ENCODE results near the gene SMIM14. TPM values are rescaled to one million over a fixed set of nuclear protein-coding genes. Genes with fewer than 3 reads are reported as not detected.
A peak's percentile ranks its signal among the peaks of the same experiment; 100 is the strongest.
"Not testable (repeated sequence)": the region's sequence is repeated elsewhere in the genome, so short reads cannot be mapped to it uniquely, and the experiment has no call there.

The SMIM14 gene
- 100 to 1,000 TPM; 236 to 487 (median 451) TPM for polyA plus RNA-seq (ENCODE audit: low read depth in 6 of 6)

- H3K9me3 Mint-ChIP-seq = no peaks in the 10 kb centered on the region
Measured at GRCh38 chr4:39638354-39639239, at the start of gene SMIM14. Gene SMIM14 (minus strand): TSS chr4:39638865. CDS start chr4:39605145, 33,720 bp downstream.

GRCh38 chr4:39687014-39687413, 48.3 kb upstream of the SMIM14 start:
- Mint-ChIP-seq H3K4me3 (no peak overlapping the region), H3K9me3 (no peaks in the 10 kb centered on the region), H3K27me3 (no peaks in the 10 kb centered on the region), H3K4me1 (peaks cover 12 to 20% (median 14%) of the 10 kb centered on the region in 3 donors), H3K36me3 (no peaks in the 10 kb centered on the region), H3K27ac (peak overlapping the region in 1 of 6 donors; percentile 47)
- no peak for DNase-seq
- no peak for ATAC-seq (ENCODE audit: low read depth in 2 of 2)

More at GRCh38 chr4:39638354-39639239, at the start of gene SMIM14:
- Mint-ChIP-seq H3K4me3 (peak within 1 kb of the TSS; percentile 88 to 99 (median 94)), H3K36me3 (peaks cover 0 to 8% of the 10 kb centered on the region in 2 donors), H3K27ac (peak within 1 kb of the TSS; percentile 92 to 99 (median 96)), H3K4me1 (peaks cover 26 to 55% (median 43%) of the 10 kb centered on the region in 3 donors), H3K27me3 (no peaks in the 10 kb centered on the region)
- DNase-seq (peak; percentile 92), ATAC-seq (ENCODE audit: low read depth in 2 of 2) (peak; percentile 76 to 79)

- Mint-ChIP-seq H3K36me3 (no peaks in the 10 kb centered on the region), H3K4me1 (peaks cover 16 to 23% (median 18%) of the 10 kb centered on the region in 3 donors), H3K27ac (no peak overlapping the region), H3K4me3 (no peak overlapping the region), H3K9me3 (no peaks in the 10 kb centered on the region), H3K27me3 (no peaks in the 10 kb centered on the region)
- DNase-seq = no peak
- no peak for ATAC-seq (ENCODE audit: low read depth in 2 of 2)
Measured at GRCh38 chr4:39685990-39686389, 47.3 kb upstream of the SMIM14 start.

- Mint-ChIP-seq H3K4me3 (peak overlapping the region in 6 of 8 donors; percentile 12 to 84 (median 38)), H3K9me3 (peaks cover 0 to 1% (median 0%) of the 10 kb centered on the region in 7 donors), H3K4me1 (peaks cover 19 to 34% (median 31%) of the 10 kb centered on the region in 3 donors), H3K27ac (peak overlapping the region in 4 of 6 donors; percentile 24 to 64 (median 54)), H3K27me3 (no peaks in the 10 kb centered on the region), H3K36me3 (no peaks in the 10 kb centered on the region)
- ATAC-seq (ENCODE audit: low read depth in 2 of 2) (peak; percentile 90 to 92), DNase-seq (no peak)
Measured at GRCh38 chr4:39682138-39682537, 43.5 kb upstream of the SMIM14 start.

- not testable (repeated sequence) for H3K36me3 Mint-ChIP-seq; H3K4me3 Mint-ChIP-seq; H3K9me3 Mint-ChIP-seq; DNase-seq; ATAC-seq (ENCODE audit: low read depth in 2 of 2); H3K27me3 Mint-ChIP-seq
- Mint-ChIP-seq H3K27ac (peak overlapping the region in 3 of 6 donors; percentile 47 to 94 (median 57)), H3K4me1 (peaks cover 14 to 34% (median 30%) of the 10 kb centered on the region in 3 donors)
Measured at GRCh38 chr4:39681003-39681402, 42.3 kb upstream of the SMIM14 start.

GRCh38 chr4:39675681-39676080, 37.0 kb upstream of the SMIM14 start:
- not testable (repeated sequence) for DNase-seq; H3K36me3 Mint-ChIP-seq; ATAC-seq (ENCODE audit: low read depth in 2 of 2); H3K27me3 Mint-ChIP-seq; H3K9me3 Mint-ChIP-seq; H3K4me3 Mint-ChIP-seq; H3K27ac Mint-ChIP-seq
- peaks cover 3 to 15% (median 12%) of the 10 kb centered on the region in 3 donors for H3K4me1 Mint-ChIP-seq

GRCh38 chr4:39670296-39670695, 31.6 kb upstream of the SMIM14 start:
- not testable (repeated sequence) for DNase-seq; H3K27ac Mint-ChIP-seq; H3K4me3 Mint-ChIP-seq; H3K9me3 Mint-ChIP-seq; H3K27me3 Mint-ChIP-seq; ATAC-seq (ENCODE audit: low read depth in 2 of 2); H3K36me3 Mint-ChIP-seq; H3K4me1 Mint-ChIP-seq

- Mint-ChIP-seq H3K4me1 (peaks cover 0 to 7% (median 0%) of the 10 kb centered on the region in 3 donors), H3K27ac (peak overlapping the region in 1 of 6 donors; percentile 44), H3K36me3 (no peaks in the 10 kb centered on the region), H3K9me3 (peaks cover 0 to 3% (median 0%) of the 10 kb centered on the region in 7 donors), H3K4me3 (no peak overlapping the region), H3K27me3 (no peaks in the 10 kb centered on the region)
- ATAC-seq (ENCODE audit: low read depth in 2 of 2) (no peak), DNase-seq (no peak)
Measured at GRCh38 chr4:39668887-39669286, 30.2 kb upstream of the SMIM14 start.

- H3K4me1 Mint-ChIP-seq = peaks cover 0 to 7% (median 0%) of the 10 kb centered on the region in 3 donors
- no peaks in the 10 kb centered on the region for H3K27me3 Mint-ChIP-seq
- H3K9me3 Mint-ChIP-seq = peaks cover 0 to 3% (median 0%) of the 10 kb centered on the region in 7 donors
- H3K27ac Mint-ChIP-seq = peak overlapping the region in 1 of 6 donors; percentile 43
- H3K4me3 Mint-ChIP-seq = no peak overlapping the region
- ATAC-seq (ENCODE audit: low read depth in 2 of 2) (no peak), DNase-seq (no peak)
- H3K36me3 Mint-ChIP-seq = no peaks in the 10 kb centered on the region
Measured at GRCh38 chr4:39667706-39668105, 29.0 kb upstream of the SMIM14 start.

GRCh38 chr4:39664828-39665731, 26.4 kb upstream of the SMIM14 start:
- no peaks in the 10 kb centered on the region for H3K36me3 Mint-ChIP-seq
- ATAC-seq (ENCODE audit: low read depth in 2 of 2) (no peak), DNase-seq (no peak)
- H3K27ac Mint-ChIP-seq = peak overlapping the region in 2 of 6 donors; percentile 10 to 44
- H3K4me1 Mint-ChIP-seq = peaks cover 0 to 7% (median 0%) of the 10 kb centered on the region in 3 donors
- H3K4me3 Mint-ChIP-seq = no peak overlapping the region
- no peaks in the 10 kb centered on the region for H3K9me3 Mint-ChIP-seq
- H3K27me3 Mint-ChIP-seq = no peaks in the 10 kb centered on the region

- Mint-ChIP-seq H3K27ac (no peak overlapping the region), H3K36me3 (no peaks in the 10 kb centered on the region), H3K4me1 (peaks cover 6 to 14% (median 8%) of the 10 kb centered on the region in 3 donors), H3K27me3 (no peaks in the 10 kb centered on the region), H3K4me3 (no peak overlapping the region), H3K9me3 (no peaks in the 10 kb centered on the region)
- ATAC-seq (ENCODE audit: low read depth in 2 of 2) (no peak), DNase-seq (no peak)
Measured at GRCh38 chr4:39662683-39663082, 24.0 kb upstream of the SMIM14 start.

GRCh38 chr4:39660757-39661156, 22.1 kb upstream of the SMIM14 start:
- H3K27me3 Mint-ChIP-seq = no peaks in the 10 kb centered on the region
- H3K36me3 Mint-ChIP-seq = no peaks in the 10 kb centered on the region
- no peak overlapping the region for H3K27ac Mint-ChIP-seq
- DNase-seq = no peak
- H3K9me3 Mint-ChIP-seq = no peaks in the 10 kb centered on the region
- H3K4me1 Mint-ChIP-seq = peaks cover 12 to 26% (median 16%) of the 10 kb centered on the region in 3 donors
- no peak for ATAC-seq (ENCODE audit: low read depth in 2 of 2)
- H3K4me3 Mint-ChIP-seq = no peak overlapping the region

GRCh38 chr4:39660045-39660444, 21.4 kb upstream of the SMIM14 start:
- H3K9me3 Mint-ChIP-seq = no peaks in the 10 kb centered on the region
- peak overlapping the region in 1 of 6 donors; percentile 44 for H3K27ac Mint-ChIP-seq
- no peaks in the 10 kb centered on the region for H3K27me3 Mint-ChIP-seq
- H3K36me3 Mint-ChIP-seq = no peaks in the 10 kb centered on the region
- no peak overlapping the region for H3K4me3 Mint-ChIP-seq
- peaks cover 12 to 26% (median 16%) of the 10 kb centered on the region in 3 donors for H3K4me1 Mint-ChIP-seq
- no peak for ATAC-seq (ENCODE audit: low read depth in 2 of 2)
- no peak for DNase-seq
